HEK293T (cell line): Measurements from ENCODE around the gene PTPRG.

ENCODE experiments used
- FOXM1 ChIP-seq: fragments of 450-650 bp; IDR thresholded peaks from 2 replicates; pipeline ENCODE4 v1.6.1; 2017; ENCODE audit warnings: mild to moderate bottlenecking, borderline replicate concordance
- NFRKB ChIP-seq: fragments of 450-650 bp; IDR thresholded peaks from 2 replicates; pipeline ENCODE4 v1.6.1; 2016; ENCODE audit warnings: mild to moderate bottlenecking, moderate library complexity
- PKNOX1 ChIP-seq: fragments of 450-650 bp; IDR thresholded peaks from 2 replicates; pipeline ENCODE4 v1.6.1; 2016
- TARDBP ChIP-seq: fragments of 450-650 bp; IDR thresholded peaks from 2 replicates; pipeline ENCODE4 v1.6.1; 2016

- TF ChIP-seq TARDBP = no peak
- TF ChIP-seq NFRKB = no peak
- no peak for TF ChIP-seq PKNOX1
- TF ChIP-seq FOXM1 = no peak
Measured at GRCh38 chr3:61841988-61842387, 280.6 kb downstream of the PTPRG start.
